SK-N-SH (cell line): Measurements from ENCODE around the gene LGR5. TPM values are rescaled to one million over a fixed set of nuclear protein-coding genes. Genes with fewer than 3 reads are reported as not detected.

Experiments
- CTCF ChIA-PET: fragments of 300-600, 350-600 bp; formaldehyde crosslinking; extraction: SDS; loops from one replicate; lab custom pipeline; 2021; lab: Yijun Ruan, JAX
- POLR2A ChIA-PET: fragments of 350-600 bp; sonication (Branson Sonifier 250); formaldehyde crosslinking; extraction: SDS; loops from one replicate; lab custom pipeline; 2020; ENCODE audit warnings: antibody characterized with exemption, inconsistent platforms; lab: Yijun Ruan, JAX
- DNase-seq: peaks from one replicate; pipeline ENCODE4 v3.0.0; 2012
- H2AFZ ChIP-seq: fragments of 200-600 bp; sonication (generic); 2 replicates; pipeline ENCODE4 v1.8.1; 2016; ENCODE audit warnings: antibody characterized with exemption, mild to moderate bottlenecking, low read depth
- H3F3A ChIP-seq: fragments of 200-600 bp; sonication (generic); replicated peaks from 2 replicates; pipeline ENCODE3; 2016; ENCODE audit warnings: antibody characterized with exemption, mild to moderate bottlenecking; ENCODE audit not compliant: insufficient read depth
- H3K27ac ChIP-seq, 2 experiments: fragments of 200-500 bp in 1 of 2; fragments of 200-600 bp in 1 of 2; sonication (Bioruptor generic) in 1 of 2; sonication (generic), shearing (Covaris generic) in 1 of 2; 2 replicates each; pipeline versions ENCODE4 v1.5.1 to v1.6.1; 2014 to 2016; ENCODE audit warnings: low read depth in 2 of 2, inconsistent platforms in 1 of 2, low read length in 1 of 2, mild to moderate bottlenecking in 1 of 2, mixed read lengths in 1 of 2
- H3K27me3 ChIP-seq: fragments of 200-600 bp; sonication (generic), shearing (Covaris generic); 2 replicates; pipeline ENCODE4 v1.6.1; 2016; ENCODE audit warnings: mixed run types; ENCODE audit not compliant: insufficient read depth
- H3K36me3 ChIP-seq, 2 experiments: fragments of 200-500 bp in 1 of 2; fragments of 200-600 bp in 1 of 2; sonication (Bioruptor generic) in 1 of 2; sonication (generic) in 1 of 2; replicated peaks in 1 of 2; 2 replicates each; pipeline versions ENCODE3 to v1.5.1; 2014 to 2016; ENCODE audit warnings: low read length in 1 of 2, mild to moderate bottlenecking in 1 of 2; ENCODE audit not compliant: insufficient read depth in 2 of 2, control insufficient read depth in 1 of 2
- H3K4me1 ChIP-seq, 2 experiments: fragments of 200-500 bp in 1 of 2; fragments of 200-600 bp in 1 of 2; sonication (Bioruptor generic) in 1 of 2; sonication (generic), shearing (Covaris generic) in 1 of 2; 2 replicates each; pipeline versions ENCODE4 v1.5.1 to v1.6.1; 2014 to 2016; ENCODE audit warnings: low read depth in 1 of 2, low read length in 1 of 2, mixed run types in 1 of 2; ENCODE audit not compliant: insufficient read depth in 2 of 2, control insufficient read depth in 1 of 2
- H3K4me2 ChIP-seq: fragments of 200-600 bp; sonication (generic), shearing (Covaris generic); 2 replicates; pipeline ENCODE4 v1.6.1; 2017; ENCODE audit warnings: mixed run types
- H3K4me3 ChIP-seq, 2 experiments: fragments of 200-500 bp in 1 of 2; fragments of 200-600 bp in 1 of 2; sonication (Bioruptor generic) in 1 of 2; sonication (generic), shearing (Covaris generic) in 1 of 2; 2 replicates each; pipeline versions ENCODE4 v1.5.1 to v1.8.1; 2014 to 2016; ENCODE audit warnings: low read depth in 2 of 2, inconsistent platforms in 1 of 2, low read length in 1 of 2, mild to moderate bottlenecking in 1 of 2, mixed read lengths in 1 of 2, moderate library complexity in 1 of 2
- H3K79me2 ChIP-seq: fragments of 200-600 bp; sonication (generic); 2 replicates; pipeline ENCODE4 v1.8.1; 2017; ENCODE audit warnings: mild to moderate bottlenecking; ENCODE audit not compliant: insufficient read depth
- H3K9ac ChIP-seq: fragments of 200-600 bp; sonication (generic); 2 replicates; pipeline ENCODE4 v1.6.1; 2017; ENCODE audit warnings: mixed run types
- H3K9me2 ChIP-seq: fragments of 200-600 bp; sonication (generic); 2 replicates; pipeline ENCODE4 v1.6.1; 2017; ENCODE audit warnings: mixed run types
- H3K9me3 ChIP-seq: fragments of 200-600 bp; sonication (generic); 2 replicates; pipeline ENCODE4 v1.6.1; 2017; ENCODE audit warnings: mixed run types, mild to moderate bottlenecking, moderate library complexity
- H4K20me1 ChIP-seq: fragments of 200-600 bp; sonication (generic); 2 replicates; pipeline ENCODE4 v1.6.1; 2017; ENCODE audit warnings: mild to moderate bottlenecking, mixed run types; ENCODE audit not compliant: insufficient read depth
- ELF1 ChIP-seq: IDR thresholded peaks from 2 replicates; pipeline ENCODE4 v1.4.0; 2012
- EP300 ChIP-seq, 2 experiments: IDR thresholded peaks; 2 replicates each; pipeline versions ENCODE4 v1.4.0 to v1.6.1; 2012; ENCODE audit warnings: borderline replicate concordance in 1 of 2, low read depth in 1 of 2, low read length in 1 of 2
- FOSL2 ChIP-seq: IDR thresholded peaks from 2 replicates; pipeline ENCODE4 v1.4.0; 2012; ENCODE audit warnings: low read depth, mild to moderate bottlenecking, moderate library complexity, borderline replicate concordance
- FOXM1 ChIP-seq: IDR thresholded peaks from 2 replicates; pipeline ENCODE4 v1.4.0; 2012; ENCODE audit warnings: low read depth, mild to moderate bottlenecking
- GATA2 ChIP-seq: sonication (generic); formaldehyde crosslinking; IDR thresholded peaks from 2 replicates; pipeline ENCODE4 v1.5.0; 2020; ENCODE audit warnings: mild to moderate bottlenecking, missing genetic modification reagents
- MEF2A ChIP-seq: IDR thresholded peaks from 2 replicates; pipeline ENCODE4 v1.4.0; 2012; ENCODE audit warnings: low read depth, borderline replicate concordance
- MXI1 ChIP-seq: IDR thresholded peaks from 2 replicates; pipeline ENCODE4 v1.6.1; 2012; ENCODE audit warnings: mild to moderate bottlenecking, low read depth, low read length, improper control_type of control experiment
- NFIC ChIP-seq: IDR thresholded peaks from 2 replicates; pipeline ENCODE4 v1.4.0; 2012; ENCODE audit warnings: borderline replicate concordance
- NRF1 ChIP-seq: IDR thresholded peaks from 2 replicates; pipeline ENCODE4 v1.6.1; 2012; ENCODE audit warnings: low read depth, mild to moderate bottlenecking, low read length
- RAD21 ChIP-seq: IDR thresholded peaks from 2 replicates; pipeline ENCODE4 v1.6.1; 2012; ENCODE audit warnings: mild to moderate bottlenecking, low read length
- RXRA ChIP-seq: IDR thresholded peaks from 2 replicates; pipeline ENCODE4 v1.4.0; 2012; ENCODE audit warnings: low read depth, mild to moderate bottlenecking, borderline replicate concordance
- TCF12 ChIP-seq: IDR thresholded peaks from 2 replicates; pipeline ENCODE4 v1.4.0; 2012
- WGBS: methylation state at CpG from one replicate; pipeline ENCODE4 v1.1.6; 2017; ENCODE audit warnings: low lambda C conversion rate; 5-methylcytosine and 5-hydroxymethylcytosine counted together
- polyA plus RNA-seq, 3 experiments: library from polyadenylated mRNA; depleted of rRNA; stranded (reverse); fragments of >200 nt; gene quantifications; 2 replicates each; pipeline ENCODE4 v1.2.3, GENCODE V29; 2012
- TF ChIP-seq, protein P1 (sequence below): fragments of 200-600 bp; sonication (generic); IDR thresholded peaks from 2 replicates; pipeline ENCODE4 v1.6.1; 2017; ENCODE audit warnings: antibody characterized with exemption, mild to moderate bottlenecking, moderate library complexity
- TF ChIP-seq, protein P2 (sequence below): IDR thresholded peaks from 2 replicates; pipeline ENCODE4 v1.4.0; 2012; ENCODE audit warnings: low read depth, borderline replicate concordance
- TF ChIP-seq, protein P3 (sequence below): IDR thresholded peaks from 2 replicates; pipeline ENCODE4 v1.6.1; 2012; ENCODE audit warnings: mild to moderate bottlenecking, low read depth, low read length, moderate library complexity
- TF ChIP-seq, protein P4 (sequence below): fragments of 150-350 bp; IDR thresholded peaks from 2 replicates; pipeline ENCODE4 v1.6.1; 2016; ENCODE audit warnings: mild to moderate bottlenecking, low read depth, low read length

Gene LGR5
- polyA plus RNA-seq, 1 of the 3 experiments (the other 2 are of a cell fraction) = 1.4 TPM

DNA sequence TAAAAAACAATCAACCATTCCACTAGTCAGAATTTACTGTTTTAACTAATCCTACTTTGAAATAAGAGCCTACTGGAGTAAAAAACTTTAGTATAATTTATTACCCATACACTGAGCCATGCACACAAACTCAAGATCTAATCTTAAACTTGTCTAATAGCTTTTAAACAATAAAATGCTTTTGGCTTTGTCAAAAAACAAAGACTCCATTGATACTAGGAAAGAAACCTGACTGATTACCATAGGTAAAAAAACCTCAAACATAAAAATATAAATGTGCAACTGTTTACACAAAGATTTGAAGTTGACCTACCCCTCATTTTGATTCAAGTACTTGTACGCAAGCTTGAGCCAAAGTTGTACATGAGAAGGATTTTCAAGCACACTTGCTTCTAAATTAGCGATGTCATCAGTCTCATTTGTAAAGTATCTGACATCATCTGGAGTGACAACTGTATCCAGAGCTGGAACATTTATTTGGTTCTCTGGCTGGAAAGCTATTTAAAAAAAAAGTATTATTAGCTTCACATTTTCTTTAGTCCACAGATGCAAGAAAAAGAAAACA is 187.9 kb downstream of the LGR5 start:
- no peaks in the 10 kb centered on the region; the same call in 1 of the 2 replicates for H4K20me1 ChIP-seq
- no peak overlapping the region for H3K9ac ChIP-seq
- H3K27ac ChIP-seq = peak overlapping the region; percentile 58 to 77
- no peak overlapping the region for H3K4me3 ChIP-seq
- no peak for TF ChIP-seq RAD21
- TF ChIP-seq NFIC = no peak
- TF ChIP-seq, protein P1, sequence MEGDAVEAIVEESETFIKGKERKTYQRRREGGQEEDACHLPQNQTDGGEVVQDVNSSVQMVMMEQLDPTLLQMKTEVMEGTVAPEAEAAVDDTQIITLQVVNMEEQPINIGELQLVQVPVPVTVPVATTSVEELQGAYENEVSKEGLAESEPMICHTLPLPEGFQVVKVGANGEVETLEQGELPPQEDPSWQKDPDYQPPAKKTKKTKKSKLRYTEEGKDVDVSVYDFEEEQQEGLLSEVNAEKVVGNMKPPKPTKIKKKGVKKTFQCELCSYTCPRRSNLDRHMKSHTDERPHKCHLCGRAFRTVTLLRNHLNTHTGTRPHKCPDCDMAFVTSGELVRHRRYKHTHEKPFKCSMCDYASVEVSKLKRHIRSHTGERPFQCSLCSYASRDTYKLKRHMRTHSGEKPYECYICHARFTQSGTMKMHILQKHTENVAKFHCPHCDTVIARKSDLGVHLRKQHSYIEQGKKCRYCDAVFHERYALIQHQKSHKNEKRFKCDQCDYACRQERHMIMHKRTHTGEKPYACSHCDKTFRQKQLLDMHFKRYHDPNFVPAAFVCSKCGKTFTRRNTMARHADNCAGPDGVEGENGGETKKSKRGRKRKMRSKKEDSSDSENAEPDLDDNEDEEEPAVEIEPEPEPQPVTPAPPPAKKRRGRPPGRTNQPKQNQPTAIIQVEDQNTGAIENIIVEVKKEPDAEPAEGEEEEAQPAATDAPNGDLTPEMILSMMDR = no peak
- TF ChIP-seq, protein P2, sequence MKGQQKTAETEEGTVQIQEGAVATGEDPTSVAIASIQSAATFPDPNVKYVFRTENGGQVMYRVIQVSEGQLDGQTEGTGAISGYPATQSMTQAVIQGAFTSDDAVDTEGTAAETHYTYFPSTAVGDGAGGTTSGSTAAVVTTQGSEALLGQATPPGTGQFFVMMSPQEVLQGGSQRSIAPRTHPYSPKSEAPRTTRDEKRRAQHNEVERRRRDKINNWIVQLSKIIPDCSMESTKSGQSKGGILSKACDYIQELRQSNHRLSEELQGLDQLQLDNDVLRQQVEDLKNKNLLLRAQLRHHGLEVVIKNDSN = no peak
- no peak for TF ChIP-seq MEF2A
- no peak for TF ChIP-seq NRF1
- TF ChIP-seq, protein P3, sequence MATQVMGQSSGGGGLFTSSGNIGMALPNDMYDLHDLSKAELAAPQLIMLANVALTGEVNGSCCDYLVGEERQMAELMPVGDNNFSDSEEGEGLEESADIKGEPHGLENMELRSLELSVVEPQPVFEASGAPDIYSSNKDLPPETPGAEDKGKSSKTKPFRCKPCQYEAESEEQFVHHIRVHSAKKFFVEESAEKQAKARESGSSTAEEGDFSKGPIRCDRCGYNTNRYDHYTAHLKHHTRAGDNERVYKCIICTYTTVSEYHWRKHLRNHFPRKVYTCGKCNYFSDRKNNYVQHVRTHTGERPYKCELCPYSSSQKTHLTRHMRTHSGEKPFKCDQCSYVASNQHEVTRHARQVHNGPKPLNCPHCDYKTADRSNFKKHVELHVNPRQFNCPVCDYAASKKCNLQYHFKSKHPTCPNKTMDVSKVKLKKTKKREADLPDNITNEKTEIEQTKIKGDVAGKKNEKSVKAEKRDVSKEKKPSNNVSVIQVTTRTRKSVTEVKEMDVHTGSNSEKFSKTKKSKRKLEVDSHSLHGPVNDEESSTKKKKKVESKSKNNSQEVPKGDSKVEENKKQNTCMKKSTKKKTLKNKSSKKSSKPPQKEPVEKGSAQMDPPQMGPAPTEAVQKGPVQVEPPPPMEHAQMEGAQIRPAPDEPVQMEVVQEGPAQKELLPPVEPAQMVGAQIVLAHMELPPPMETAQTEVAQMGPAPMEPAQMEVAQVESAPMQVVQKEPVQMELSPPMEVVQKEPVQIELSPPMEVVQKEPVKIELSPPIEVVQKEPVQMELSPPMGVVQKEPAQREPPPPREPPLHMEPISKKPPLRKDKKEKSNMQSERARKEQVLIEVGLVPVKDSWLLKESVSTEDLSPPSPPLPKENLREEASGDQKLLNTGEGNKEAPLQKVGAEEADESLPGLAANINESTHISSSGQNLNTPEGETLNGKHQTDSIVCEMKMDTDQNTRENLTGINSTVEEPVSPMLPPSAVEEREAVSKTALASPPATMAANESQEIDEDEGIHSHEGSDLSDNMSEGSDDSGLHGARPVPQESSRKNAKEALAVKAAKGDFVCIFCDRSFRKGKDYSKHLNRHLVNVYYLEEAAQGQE = no peak
- TF ChIP-seq EP300 (IDR thresholded peaks at IDR 0.05; ENCODE audit: borderline replicate concordance in 1 of 2, low read depth in 1 of 2, low read length in 1 of 2) = no peak
- no peak for TF ChIP-seq RXRA
- no peak for TF ChIP-seq GATA2 (CRISPR knock-in tag)
- no peak for TF ChIP-seq ELF1
- TF ChIP-seq FOSL2 = no peak
- TF ChIP-seq FOXM1 = no peak
- TF ChIP-seq MXI1 = no peak
- TF ChIP-seq, protein P4, sequence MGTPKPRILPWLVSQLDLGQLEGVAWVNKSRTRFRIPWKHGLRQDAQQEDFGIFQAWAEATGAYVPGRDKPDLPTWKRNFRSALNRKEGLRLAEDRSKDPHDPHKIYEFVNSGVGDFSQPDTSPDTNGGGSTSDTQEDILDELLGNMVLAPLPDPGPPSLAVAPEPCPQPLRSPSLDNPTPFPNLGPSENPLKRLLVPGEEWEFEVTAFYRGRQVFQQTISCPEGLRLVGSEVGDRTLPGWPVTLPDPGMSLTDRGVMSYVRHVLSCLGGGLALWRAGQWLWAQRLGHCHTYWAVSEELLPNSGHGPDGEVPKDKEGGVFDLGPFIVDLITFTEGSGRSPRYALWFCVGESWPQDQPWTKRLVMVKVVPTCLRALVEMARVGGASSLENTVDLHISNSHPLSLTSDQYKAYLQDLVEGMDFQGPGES = no peak
- TF ChIP-seq TCF12 = no peak
- WGBS = 94% methylated on average over 2 of the region's 2 CpGs
- peaks cover 33% of the 10 kb centered on the region; the same call in 1 of the 2 replicates for H3K79me2 ChIP-seq
- no peak overlapping the region for H3K4me2 ChIP-seq
- peaks cover 34% of the 10 kb centered on the region for H3F3A ChIP-seq
- H3K4me1 ChIP-seq = peaks cover 0 to 17% of the 10 kb centered on the region in 2 experiments; a peak in 2 of 4 replicates
- H3K27me3 ChIP-seq = no peaks in the 10 kb centered on the region
- H3K9me3 ChIP-seq = no peaks in the 10 kb centered on the region
- no peak for DNase-seq
- H3K9me2 ChIP-seq = no peaks in the 10 kb centered on the region
- H3K36me3 ChIP-seq = peaks cover 95 to 97% of the 10 kb centered on the region in 2 experiments
- ChIA-PET CTCF (interaction anchor here (0.6 to 4.1 kb wide), 8 partner anchors 9 to 246 kb away, joined by 3 to 17 read pairs (median 4); no protein-coding TSS in a partner anchor), POLR2A (no interaction called here)
- H2AFZ ChIP-seq = no peak overlapping the region

Other genes starting within 250 kb of the LGR5 start
- gene ZFC3H1, start 224.1 kb downstream of the LGR5 start, polyA plus RNA-seq (2012; rRNA removed) = 19.1 and 32.0 TPM in 2 replicates
- gene THAP2, start 224.5 kb downstream of the LGR5 start, polyA plus RNA-seq (2012; rRNA removed) = 2.9 and 4.6 TPM in 2 replicates
- 12.6 and 17.4 TPM in 2 replicates for gene TMEM19, start 246.3 kb downstream of the LGR5 start, polyA plus RNA-seq (2012; rRNA removed)